ENCODE data around the gene CORO1C. TPM values are rescaled to one million over a fixed set of nuclear protein-coding genes. Genes with fewer than 3 reads are reported as not detected.

The CORO1C gene
- total RNA-seq, 1 donor from 2014 or later: 65.3 TPM

- Mint-ChIP-seq H3K4me3 (no peak overlapping the region), H3K27ac (no peak overlapping the region), H3K9me3 (no peaks in the 10 kb centered on the region), H3K36me3 (peaks cover 35% of the 10 kb centered on the region), H3K27me3 (ENCODE audit: low read depth) (no peaks in the 10 kb centered on the region), H3K4me1 (peaks cover 4% of the 10 kb centered on the region)
- TF ChIP-seq CTCF (IDR thresholded peaks at IDR 0.05; ENCODE audit: unreplicated experiment): no peak
- DNase-seq (ENCODE audit: low spot score in 2 of 2, unreplicated experiment in 2 of 2): no peak
Measured at GRCh38 chr12:108653922-108654321, 77.4 kb downstream of the CORO1C start.

- Mint-ChIP-seq H3K4me1 (peaks cover 4% of the 10 kb centered on the region), H3K36me3 (peaks cover 36% of the 10 kb centered on the region), H3K27me3 (ENCODE audit: low read depth) (no peaks in the 10 kb centered on the region), H3K4me3 (no peak overlapping the region), H3K9me3 (no peaks in the 10 kb centered on the region), H3K27ac (no peak overlapping the region)
- TF ChIP-seq CTCF (IDR thresholded peaks at IDR 0.05; ENCODE audit: unreplicated experiment): no peak
- no peak for DNase-seq (ENCODE audit: low spot score in 2 of 2, unreplicated experiment in 2 of 2)
Measured at GRCh38 chr12:108653082-108653516, 78.2 kb downstream of the CORO1C start.

- Mint-ChIP-seq H3K27me3 (ENCODE audit: low read depth) (no peaks in the 10 kb centered on the region), H3K9me3 (no peaks in the 10 kb centered on the region), H3K36me3 (peaks cover 27% of the 10 kb centered on the region), H3K27ac (no peak overlapping the region), H3K4me1 (peaks cover 10% of the 10 kb centered on the region), H3K4me3 (no peak overlapping the region)
- no peak for DNase-seq (ENCODE audit: low spot score in 2 of 2, unreplicated experiment in 2 of 2)
- no peak for TF ChIP-seq CTCF (IDR thresholded peaks at IDR 0.05; ENCODE audit: unreplicated experiment)
Measured at GRCh38 chr12:108650083-108650482, 81.2 kb downstream of the CORO1C start.

GRCh38 chr12:108649669-108650068 is 81.6 kb downstream of the CORO1C start:
- H3K4me1 Mint-ChIP-seq: peaks cover 10% of the 10 kb centered on the region
- no peak for DNase-seq (ENCODE audit: low spot score in 2 of 2, unreplicated experiment in 2 of 2)
- peaks cover 26% of the 10 kb centered on the region for H3K36me3 Mint-ChIP-seq
- no peak for TF ChIP-seq CTCF (IDR thresholded peaks at IDR 0.05; ENCODE audit: unreplicated experiment)
- H3K9me3 Mint-ChIP-seq: no peaks in the 10 kb centered on the region
- no peak overlapping the region for H3K27ac Mint-ChIP-seq
- no peaks in the 10 kb centered on the region for H3K27me3 Mint-ChIP-seq (ENCODE audit: low read depth)
- H3K4me3 Mint-ChIP-seq: no peak overlapping the region

- no peak overlapping the region for H3K4me3 Mint-ChIP-seq
- H3K9me3 Mint-ChIP-seq: no peaks in the 10 kb centered on the region
- no peak for TF ChIP-seq CTCF (IDR thresholded peaks at IDR 0.05; ENCODE audit: unreplicated experiment)
- H3K27me3 Mint-ChIP-seq (ENCODE audit: low read depth): no peaks in the 10 kb centered on the region
- DNase-seq (ENCODE audit: low spot score in 2 of 2, unreplicated experiment in 2 of 2): no peak
- H3K36me3 Mint-ChIP-seq: peaks cover 26% of the 10 kb centered on the region
- H3K27ac Mint-ChIP-seq: no peak overlapping the region
- peaks cover 10% of the 10 kb centered on the region for H3K4me1 Mint-ChIP-seq
Measured at GRCh38 chr12:108649126-108649525, 82.2 kb downstream of the CORO1C start.

GRCh38 chr12:108648371-108648770 is 82.9 kb downstream of the CORO1C start:
- Mint-ChIP-seq H3K4me1 (peaks cover 10% of the 10 kb centered on the region), H3K27me3 (ENCODE audit: low read depth) (no peaks in the 10 kb centered on the region), H3K4me3 (no peak overlapping the region), H3K27ac (no peak overlapping the region), H3K36me3 (peaks cover 26% of the 10 kb centered on the region), H3K9me3 (no peaks in the 10 kb centered on the region)
- no peak for DNase-seq (ENCODE audit: low spot score in 2 of 2, unreplicated experiment in 2 of 2)
- no peak for TF ChIP-seq CTCF (IDR thresholded peaks at IDR 0.05; ENCODE audit: unreplicated experiment)

All from mesothelial cell of epicardium (in vitro differentiated cells).